Left forelimb (tissue), 1 donor: ENCODE results near the gene PRSS23.

ENCODE experiments used
- DNase-seq: peaks from one replicate; pipeline ENCODE4 v3.0.0-alpha.2; 2018; ENCODE audit warnings: low spot score

PRSS23 gene

DNA sequence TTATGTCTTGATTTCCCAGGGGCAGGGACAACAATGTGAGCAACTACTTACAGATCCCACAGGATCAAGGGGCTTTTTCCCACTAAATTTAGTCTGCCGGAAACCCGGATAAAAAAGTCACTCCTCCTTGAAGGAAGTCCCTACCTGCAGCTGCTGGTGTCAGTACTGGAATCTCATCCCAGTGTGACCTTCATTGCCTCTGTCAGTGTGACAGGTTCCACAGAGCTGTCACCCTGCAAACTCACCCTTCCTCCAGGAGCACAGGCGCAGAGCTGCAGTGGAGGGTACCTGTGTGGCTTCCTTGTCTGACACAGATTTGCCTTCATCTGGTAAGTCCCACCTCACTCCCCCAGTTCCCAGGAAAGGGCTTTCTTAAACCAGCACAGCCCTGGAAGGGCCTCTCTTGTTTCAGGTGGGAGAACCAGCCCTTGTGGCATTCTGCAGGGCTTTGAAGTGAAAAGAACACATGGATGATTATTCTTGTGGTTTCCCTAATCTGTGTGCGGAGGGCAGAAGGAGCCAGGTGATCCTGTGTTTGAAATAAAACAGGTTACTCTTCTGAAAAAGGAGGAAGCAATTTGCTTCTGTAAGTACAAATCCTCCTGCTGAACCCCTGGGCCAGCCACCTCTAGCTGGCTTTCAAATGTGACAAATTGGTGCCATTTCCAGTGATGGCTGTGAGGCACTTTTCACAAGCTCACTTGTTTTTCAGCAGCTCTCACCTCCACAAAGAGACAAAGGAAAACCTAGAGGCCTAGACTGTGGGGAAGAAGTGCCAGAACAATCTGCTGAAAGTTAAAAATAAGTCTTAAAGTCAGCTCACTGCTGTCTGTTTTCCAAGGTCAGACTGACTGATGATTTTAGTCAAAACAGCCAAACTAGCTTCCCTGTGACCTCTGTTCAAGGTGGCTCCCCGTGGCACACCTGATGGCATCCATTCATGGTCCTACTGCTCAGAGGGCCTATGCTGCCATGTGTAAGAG, 9.2 kb upstream of the PRSS23 start:
- DNase-seq, result no peak

DNA sequence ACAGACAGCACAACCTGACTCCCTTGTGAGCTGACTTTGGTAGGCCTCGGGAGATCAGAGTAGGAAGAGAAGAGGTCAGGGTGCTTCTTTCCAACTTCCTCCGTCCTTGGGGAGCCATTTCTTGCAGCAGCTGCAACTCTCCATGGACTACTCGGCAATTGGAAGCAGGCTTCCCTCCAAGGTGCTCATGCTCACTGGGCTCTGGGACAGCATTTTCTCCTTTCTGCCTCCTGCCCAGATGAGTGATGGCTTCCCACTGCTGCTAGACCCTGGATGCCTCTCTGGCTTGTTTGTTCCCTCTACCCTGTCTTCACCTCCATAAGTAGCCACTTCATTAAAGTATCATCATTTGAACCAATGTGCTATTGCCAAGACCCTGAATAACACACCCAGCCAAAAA, 8.2 kb upstream of the PRSS23 start:
- no peak for DNase-seq

DNA sequence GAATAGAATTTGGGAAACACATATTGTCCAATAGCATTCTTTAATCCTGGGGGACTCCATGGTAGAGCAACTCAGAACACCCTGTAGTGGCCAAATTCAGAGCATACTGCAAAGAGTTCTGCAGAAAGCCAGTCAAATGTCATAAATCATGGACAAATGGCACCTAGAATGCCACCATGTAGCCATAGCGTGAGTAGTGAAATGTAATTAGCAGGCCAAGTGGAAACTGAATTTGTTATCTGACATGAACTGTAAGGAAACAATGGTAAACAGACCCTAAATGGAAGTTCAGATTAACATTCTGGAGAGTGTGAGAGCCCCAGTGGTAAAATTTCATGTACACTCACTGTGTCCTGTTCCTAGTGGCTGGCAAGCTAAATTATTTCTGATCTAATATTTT, 7.0 kb upstream of the PRSS23 start:
- DNase-seq, result no peak

DNA sequence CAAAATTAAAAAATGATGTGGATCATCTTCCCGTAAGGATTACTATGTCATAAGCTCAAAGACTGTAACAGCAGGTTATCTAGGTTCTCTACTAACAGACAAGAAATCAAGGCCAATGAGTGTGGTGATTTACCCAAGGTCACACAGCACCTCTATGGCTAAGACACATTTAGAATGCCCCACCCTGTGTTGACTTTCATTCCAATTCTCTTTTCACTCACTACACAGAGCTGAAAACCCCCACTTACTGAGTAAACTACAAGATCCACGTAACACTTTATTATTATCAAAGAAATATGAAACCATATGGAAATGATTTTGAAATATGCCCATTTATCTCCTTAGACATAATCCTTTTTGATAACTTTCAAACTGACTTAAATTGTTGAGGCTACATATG, 4.8 kb upstream of the PRSS23 start:
- no peak for DNase-seq

DNA sequence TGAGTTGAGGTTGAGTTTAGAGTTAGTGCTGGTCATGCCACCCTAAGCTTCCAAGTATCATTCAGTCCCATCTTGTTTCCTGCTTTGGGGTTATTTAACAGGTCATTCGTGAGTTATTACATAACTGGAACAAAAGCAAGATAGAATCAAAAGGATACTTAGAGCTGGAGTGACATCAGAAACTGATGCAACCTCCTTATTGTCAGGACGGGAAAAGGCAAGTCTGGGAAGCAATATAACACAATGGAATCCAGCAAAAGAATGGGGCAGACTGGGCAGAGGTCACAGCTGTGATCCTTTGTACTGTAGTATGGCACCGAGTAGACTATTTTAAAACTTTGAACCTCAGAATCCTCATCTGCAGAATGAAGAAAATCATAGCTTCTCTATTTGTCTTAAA, 4.4 kb upstream of the PRSS23 start:
- no peak for DNase-seq

DNA sequence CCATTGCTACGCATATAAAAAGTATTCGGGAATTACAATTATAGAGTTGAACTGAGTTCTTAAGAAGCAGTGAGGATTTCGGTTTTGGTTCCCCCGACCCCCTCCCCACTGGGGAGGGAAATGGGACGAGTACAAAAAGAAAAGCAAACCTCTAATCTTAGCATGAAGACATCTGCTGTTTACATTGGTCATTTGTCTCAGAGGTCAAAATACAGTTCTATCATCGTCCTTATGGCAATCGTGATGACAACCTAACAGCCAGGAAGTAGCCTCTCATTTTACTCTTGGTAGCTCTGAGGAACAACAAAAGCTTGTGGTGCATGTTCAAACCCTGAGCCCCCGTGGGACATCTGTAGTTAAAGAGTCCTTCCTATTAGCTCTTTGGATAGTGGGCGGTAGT, 3.2 kb upstream of the PRSS23 start:
- DNase-seq, result no peak

DNA sequence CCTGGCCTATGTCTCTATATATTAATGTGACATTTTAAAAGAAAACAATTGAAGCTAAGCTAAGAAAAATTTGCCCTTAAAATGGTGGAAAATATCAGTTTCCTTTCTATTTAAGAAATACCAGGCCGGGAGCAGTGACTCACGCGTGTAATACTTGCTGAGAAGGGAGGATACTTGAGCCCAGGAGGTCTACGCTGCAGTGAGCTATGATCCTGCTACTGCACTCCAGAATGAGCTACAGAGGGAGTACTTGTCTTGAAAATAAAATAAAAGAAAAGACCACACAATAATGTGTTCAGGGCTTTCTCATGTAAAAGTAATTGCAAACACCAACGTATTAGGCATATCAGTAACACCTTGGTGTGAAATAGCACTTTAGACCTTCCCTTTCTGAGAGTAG, 1.4 kb upstream of the PRSS23 start:
- DNase-seq, result no peak

DNA sequence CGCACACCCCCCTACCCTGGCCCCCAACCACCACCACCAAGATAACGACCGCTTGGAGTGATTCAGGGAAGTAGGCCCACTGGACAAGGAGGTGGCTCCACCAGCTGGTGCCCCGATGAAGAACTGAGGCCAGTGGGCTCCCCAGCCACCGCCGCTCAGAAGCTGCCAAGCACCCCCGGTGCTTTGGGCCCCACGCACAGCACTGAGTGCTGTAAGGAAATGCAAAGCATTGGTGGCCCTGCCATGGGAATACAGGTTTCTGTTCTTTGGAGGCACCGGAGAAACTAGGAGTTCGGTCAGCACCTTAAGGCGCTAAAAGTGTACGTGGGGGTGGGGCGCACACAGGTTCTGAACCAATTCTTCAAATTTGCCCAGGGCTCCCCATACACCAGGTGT, 664 bp upstream of the PRSS23 start:
- DNase-seq, result no peak

DNA sequence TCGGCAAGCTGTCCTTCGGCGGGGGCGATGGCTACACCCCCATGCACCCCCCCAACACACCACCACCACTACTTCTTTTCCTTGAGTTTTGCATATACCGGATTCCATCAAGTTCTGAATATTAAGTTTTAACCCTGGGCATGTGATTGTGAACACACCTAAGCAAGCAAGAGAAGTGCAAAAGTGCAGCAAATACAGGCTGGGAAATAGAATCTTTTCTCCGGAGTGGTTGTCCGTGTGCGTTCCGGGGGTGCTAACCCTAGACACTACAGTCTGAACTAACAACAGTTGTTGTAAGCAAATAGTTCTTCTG, 574 bp downstream of the PRSS23 start:
- no peak for DNase-seq

DNA sequence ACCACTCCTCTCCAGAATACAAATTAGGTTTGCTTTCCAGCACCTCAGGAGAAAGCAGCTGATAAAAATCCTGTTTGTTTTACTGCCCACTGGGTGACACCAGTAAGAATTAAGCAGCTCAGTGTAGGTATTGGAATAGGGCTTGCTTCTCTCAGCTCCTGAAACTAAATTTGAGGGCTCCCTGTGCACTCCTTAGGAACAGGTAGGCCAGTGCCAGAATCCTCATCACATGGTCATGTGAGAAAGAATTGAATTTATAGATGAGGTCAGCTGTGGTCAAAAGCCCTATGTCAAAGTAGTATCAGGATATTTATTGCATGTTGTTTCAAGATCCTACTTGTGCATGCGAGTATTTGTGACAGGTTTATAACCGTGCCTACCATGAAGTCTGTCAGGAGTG, 1.0 kb downstream of the PRSS23 start:
- DNase-seq, result no peak

DNA sequence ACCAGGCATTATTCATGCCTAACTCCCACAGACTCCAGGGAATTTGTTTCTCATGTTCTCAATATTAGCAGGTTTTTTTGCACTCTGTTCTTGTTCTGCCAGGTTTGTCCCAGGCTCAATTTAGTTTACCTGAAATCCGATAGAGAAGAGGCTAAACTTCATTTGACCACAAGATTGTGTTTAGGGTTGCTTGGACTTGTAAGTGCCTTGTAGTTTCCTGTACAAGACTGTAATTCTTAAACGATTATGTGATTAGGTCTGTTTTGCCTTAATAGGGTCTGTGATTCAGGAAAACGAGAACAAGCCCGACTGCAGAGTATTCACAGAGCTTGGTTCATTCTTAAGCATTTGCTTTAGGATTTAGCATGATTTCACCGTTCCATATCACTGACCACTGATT, 1.8 kb downstream of the PRSS23 start:
- DNase-seq, result no peak

DNA sequence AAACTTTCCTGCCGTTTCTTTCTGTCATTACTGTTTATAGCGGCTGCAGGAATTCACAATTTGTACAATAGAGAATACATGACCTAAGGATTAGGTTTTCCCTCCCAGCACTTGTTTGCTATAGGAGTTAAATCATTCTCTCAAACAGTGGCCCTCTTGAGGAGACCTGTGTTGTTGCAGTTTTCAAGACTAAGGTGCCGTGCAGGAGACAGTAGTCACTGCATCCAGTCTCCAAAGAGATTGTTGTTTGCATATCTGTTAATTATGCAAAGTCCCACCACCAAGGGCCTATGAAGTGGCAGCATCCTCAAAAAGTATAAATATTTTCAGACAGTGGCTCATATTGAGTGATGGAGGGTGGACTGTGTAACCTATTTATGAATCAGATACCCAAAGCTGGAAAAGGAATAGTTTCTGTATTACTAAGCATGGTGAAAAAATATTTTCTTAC, 2.3 kb downstream of the PRSS23 start:
- DNase-seq, result no peak

DNA sequence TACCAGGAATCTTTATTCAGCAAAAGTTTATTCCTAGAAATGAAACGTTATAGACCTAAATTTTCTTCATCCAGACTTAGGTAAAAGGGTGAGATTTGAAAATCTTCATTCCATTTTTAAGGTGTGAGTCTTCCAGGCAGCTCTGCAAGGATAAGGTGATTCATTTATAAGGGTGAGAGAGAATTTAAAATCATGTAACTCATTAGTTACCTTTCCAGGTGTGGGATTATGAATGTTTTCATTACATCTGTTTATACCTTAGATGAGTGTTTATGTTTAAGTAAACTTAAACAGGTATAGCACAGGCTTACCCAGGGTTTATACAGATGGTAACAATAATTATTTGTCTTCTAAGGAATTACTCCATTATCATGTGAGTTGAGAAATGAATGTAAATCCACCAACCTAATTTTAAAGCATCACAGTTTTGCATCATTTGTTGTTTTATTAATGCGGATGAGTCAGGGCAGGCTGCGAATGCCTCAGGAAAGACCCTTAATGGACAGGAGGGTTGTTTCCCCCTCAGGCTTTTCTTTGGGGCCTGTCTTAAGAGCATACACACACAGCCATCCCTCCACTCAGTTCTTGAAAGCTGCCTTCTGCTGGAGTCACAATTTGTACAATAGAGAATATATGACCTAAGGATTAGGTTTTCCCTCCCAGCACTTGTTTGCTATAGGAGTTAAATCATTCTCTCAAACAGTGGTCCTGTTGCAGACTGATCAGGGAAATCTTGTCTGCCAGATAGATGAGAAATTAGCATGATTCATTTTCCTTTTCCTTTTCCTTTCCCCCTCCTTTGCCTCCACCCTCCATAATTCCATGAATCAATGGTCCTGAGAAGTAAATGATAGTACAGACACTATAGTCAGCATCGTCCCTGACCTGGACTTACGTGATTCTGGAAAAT, 3.0 kb downstream of the PRSS23 start:
- no peak for DNase-seq

DNA sequence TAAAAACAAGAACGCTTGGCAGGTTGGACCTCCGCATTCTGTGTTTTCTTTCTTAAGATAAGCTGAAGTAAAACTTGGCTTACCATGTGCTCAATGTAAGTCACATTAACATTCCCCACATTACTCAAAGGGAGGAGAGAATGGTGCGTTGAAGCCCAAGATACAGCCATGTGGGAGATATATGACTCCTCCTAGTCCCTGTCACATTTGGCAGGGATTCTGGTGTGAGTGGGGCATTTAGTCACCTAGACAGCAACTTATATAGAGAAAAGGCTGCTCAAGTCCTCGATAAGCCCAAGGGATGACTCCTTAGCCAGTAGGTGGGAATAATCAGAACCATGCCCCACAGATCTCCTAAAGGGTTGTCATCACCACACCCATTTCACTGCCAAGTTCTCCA, 4.6 kb downstream of the PRSS23 start:
- DNase-seq, result no peak

DNA sequence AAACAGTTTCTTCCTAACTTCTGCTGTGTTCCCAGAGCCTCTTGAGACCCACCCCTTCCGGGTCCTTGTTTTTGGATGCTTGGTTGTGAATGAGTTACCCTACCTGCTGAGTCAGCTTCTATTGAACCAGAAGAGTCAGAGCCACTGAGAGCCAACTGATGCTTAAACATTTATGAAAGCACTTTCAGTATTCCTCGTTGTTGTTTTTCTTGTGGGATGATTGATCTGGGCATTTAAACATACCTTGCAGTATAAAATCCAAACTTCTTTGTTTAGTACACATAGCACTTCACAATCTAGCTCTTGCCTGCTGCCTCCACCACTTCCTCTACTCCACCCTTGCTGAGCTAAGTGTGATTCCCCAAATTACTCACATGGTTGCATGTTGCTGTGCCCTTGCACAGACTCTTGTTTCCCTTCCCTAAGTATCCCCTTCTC, 5.5 kb downstream of the PRSS23 start:
- DNase-seq, result no peak

DNA sequence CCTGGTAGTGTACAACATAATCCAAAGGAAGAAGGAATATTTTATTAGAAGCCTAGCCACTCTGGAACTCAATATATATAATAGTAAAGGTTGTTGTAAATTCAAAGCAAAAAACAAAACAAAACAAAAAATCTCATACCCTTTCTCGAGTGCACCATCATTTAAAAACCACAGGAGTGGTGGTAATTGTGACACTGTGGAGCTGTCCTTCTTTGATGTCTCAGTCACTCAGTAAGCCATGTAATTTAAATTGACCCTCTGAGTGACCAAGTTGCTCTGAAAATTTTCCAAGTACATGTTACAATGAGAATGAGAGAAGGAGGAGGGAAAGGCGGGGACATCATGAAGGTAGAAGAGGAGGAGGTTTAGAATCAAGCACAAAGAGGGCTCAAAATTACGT, 6.6 kb downstream of the PRSS23 start:
- no peak for DNase-seq

DNA sequence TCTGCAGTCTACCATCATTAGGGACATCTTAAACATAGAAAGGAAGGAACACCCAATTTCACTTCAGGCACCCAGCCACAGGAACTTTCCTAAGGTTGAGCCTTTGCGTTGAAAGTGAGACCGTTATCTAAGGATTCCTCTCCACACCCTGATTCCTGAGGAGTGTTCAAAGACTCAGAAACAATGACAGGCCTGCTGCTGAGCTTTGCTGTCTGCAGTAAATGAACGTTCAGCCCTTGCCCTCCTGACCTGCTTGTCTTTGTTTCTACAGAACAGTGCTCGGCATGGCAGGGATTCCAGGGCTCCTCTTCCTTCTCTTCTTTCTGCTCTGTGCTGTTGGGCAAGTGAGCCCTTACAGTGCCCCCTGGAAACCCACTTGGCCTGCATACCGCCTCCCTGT, 7.0 kb downstream of the PRSS23 start:
- DNase-seq, result no peak

DNA sequence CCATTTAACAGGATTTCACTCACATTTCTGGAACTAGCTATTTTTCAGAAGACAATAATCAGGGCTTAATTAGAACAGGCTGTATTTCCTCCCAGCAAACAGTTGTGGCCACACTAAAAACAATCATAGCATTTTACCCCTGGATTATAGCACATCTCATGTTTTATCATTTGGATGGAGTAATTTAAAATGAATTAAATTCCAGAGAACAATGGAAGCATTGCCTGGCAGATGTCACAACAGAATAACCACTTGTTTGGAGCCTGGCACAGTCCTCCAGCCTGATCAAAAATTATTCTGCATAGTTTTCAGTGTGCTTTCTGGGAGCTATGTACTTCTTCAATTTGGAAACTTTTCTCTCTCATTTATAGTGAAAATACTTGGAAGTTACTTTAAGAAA, 9.2 kb downstream of the PRSS23 start:
- DNase-seq, result no peak

DNA sequence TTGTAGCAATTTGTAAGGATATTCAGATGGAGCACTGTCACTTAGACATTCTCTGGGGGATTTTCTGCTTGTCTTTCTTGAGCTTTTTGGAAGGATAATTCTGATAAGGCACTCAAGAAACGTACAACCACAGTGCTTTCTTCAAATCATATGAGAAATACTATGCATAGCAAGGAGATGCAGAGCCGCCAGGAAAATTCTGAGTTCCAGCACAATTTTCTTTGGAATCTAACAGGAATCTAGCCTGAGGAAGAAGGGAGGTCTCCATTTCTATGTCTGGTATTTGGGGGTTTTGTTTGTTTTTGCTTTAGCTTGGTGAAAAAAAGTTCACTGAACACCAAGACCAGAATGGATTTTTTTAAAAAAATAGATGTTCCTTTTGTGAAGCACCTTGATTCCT, 9.9 kb downstream of the PRSS23 start:
- DNase-seq, result no peak

DNA sequence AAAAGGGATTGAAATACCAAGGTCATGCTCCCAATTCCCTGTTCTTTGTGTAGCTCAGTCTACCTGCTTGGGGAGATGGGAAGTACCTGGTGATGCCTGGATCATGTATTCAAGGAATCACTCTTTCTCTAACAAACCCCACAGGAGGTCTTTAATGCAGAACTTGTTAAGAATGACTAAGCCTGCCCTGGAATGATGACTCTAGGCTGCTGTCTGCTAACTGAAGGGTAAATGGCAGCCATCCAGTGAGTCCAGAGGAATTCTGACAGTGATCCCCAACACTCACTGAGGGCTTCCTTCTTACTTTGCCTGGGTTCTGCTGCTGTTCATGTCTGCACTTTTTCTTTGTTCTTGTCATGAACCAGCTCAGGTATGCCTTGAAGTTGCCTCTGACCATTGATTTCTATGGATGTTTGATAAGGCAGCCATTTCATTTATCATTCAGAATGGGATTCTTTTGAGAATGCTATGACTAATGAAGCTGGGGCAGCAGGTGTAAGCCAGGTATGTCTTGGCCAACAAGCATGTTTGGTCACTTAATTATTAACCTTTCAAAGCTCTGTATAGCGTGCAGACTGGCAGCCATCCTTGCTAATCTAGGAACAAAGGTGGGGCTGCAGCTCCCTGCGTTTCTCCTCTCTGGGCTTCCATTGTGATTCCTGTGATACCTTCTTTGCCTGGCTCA, 11.4 kb downstream of the PRSS23 start:
- no peak for DNase-seq

DNA sequence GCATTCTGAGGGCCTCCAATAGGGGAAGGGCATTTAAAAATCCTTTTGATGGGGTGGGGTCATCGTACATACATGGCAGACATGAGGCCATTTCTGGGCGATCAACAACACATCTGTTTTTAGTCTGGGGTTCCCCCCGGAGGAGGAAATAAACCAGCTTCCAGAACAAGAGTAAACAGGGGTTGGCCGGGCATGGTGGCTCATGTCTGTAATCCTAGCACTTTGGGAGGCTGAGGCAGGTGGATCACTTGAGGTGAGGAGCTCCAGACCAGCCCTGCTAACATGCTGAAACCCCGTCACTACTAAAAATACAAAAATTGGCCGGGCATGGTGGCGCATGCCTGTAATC, 12.0 kb downstream of the PRSS23 start:
- DNase-seq, result no peak

DNA sequence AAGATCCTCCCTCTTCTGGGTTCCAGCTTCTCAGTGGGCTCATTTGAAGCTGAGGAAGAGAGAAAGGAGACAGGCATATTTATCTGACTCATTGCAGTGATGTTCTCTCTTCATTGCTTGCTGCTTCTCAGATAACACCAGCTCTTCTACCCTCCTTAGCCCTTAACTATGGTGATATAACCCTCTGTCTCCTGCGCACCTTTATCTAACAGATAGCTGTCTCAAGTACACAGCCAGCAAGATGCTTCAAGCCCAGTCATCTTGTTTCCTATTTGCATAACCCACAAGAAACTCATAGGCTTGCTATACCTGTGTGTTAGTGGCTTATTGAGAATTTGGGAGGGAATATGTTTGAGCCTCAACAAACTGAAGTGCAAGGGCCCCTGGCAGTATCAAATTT, 12.6 kb downstream of the PRSS23 start:
- DNase-seq, result no peak

DNA sequence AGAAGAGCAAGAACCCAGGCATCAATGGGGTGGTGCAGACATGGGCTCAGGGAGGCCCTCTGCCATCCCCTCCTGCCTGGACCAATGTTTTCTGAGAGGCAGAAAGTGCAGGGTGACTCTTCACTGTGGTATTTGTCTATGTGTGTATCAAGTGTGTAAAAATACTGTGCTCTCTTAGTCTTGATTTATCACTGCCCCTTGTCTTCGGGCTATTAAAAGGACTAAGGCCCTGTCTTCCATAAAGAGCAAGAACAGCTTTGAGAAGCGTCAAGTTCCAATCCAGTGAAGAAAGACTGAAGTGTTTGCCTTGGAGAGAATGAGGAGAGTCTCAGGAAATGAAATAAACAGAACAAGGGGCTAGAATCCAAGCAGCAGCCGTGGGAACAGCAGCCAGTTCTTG, 14.4 kb downstream of the PRSS23 start:
- DNase-seq, result no peak
